Measurements from ENCODE around the gene ICAM2. TPM values are rescaled to one million over a fixed set of nuclear protein-coding genes. Genes with fewer than 3 reads are reported as not detected.
A peak's percentile ranks its signal among the peaks of the same experiment; 100 is the strongest.

The ICAM2 gene
- 100 to 1,000 TPM in 3 of 5 donors, 10 to 100 TPM in 2; 69.6 to 132 (median 116) TPM for total RNA-seq
- total RNA-seq (2013): 165 TPM
- total RNA-seq: 51.4 to 126 (median 90.3) reads per million in 29 experiments

DNA sequence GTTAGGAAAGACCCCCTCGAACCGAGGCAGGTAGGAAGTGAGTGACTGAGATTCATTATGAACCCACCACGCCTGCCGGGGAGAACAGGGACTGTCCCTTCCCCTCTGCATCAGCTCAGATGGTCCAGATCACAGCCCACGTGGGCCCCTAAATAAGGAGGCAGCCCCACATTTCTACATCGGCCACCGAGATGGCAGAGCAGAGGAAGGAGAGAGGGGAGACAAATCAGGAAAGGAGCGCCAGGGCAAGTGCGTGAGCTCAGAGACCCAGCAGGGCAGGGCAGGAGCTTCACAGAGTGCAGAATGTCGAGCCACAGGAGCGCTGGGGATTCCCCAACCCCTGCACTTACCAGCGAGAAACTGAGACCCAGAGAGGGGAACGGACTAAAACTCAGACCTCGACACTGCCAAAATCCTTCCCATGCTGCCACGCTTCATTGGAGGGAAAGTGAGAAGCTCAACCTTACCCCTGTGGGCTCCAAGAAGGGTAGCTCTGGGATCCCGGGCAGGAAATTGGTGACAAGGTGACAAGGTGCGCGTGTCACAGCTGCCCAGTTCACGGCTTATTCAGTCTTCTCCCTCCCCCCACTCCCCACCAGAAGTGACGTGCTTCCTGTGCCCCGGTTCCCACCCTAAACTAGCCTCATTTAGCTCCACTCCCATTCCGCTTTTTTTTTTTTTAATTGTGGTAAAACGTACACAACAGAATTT lies at the start of gene ICAM2:
ICAM2 (minus strand) TSS at position 578 of the 711 bp plus-strand sequence. CDS start 13,942 bp downstream, outside the sequence.
- Histone ChIP-seq H3K4me3 (ENCODE audit: control insufficient read depth in 1 of 2, extremely low read depth in 1 of 2, low read length in 1 of 2) (peak within 1 kb of the TSS; percentile 92 to 96), H3K27me3 (replicated peaks in 1 of 2; ENCODE audit: control insufficient read depth in 2 of 2, extremely low read depth in 1 of 2, insufficient read depth in 2 of 2, low read length in 1 of 2) (no peaks in the 10 kb centered on the region), H3K9me3 (no peaks in the 10 kb centered on the region), H3K27ac (ENCODE audit: low read length) (peak within 1 kb of the TSS; percentile 100), H3K36me3 (ENCODE audit: control insufficient read depth in 2 of 2, extremely low read depth in 1 of 2, insufficient read depth in 1 of 2, low read length in 1 of 2) (no peaks in the 10 kb centered on the region), H3K4me1 (ENCODE audit: control insufficient read depth in 1 of 2, extremely low read depth in 1 of 2, insufficient read depth in 2 of 2, low read length in 2 of 2) (peaks cover 50 to 71% of the 10 kb centered on the region in 2 experiments)
- POLR2A ChIA-PET: interaction anchor here (0.6 to 1.8 kb wide), 25 partner anchors 9 to 950 kb away, joined by 3 to 18 read pairs (median 5); partner anchors contain the start of genes CD79B (in 1 of the 2) and MAP3K3 (in 1 of the 2)
- Mint-ChIP-seq H3K27me3 (no peaks in the 10 kb centered on the region), H3K4me3 (peak within 1 kb of the TSS; percentile 93 to 100 (median 97)), H3K9me3 (no peaks in the 10 kb centered on the region), H3K36me3 (peaks cover 9% of the 10 kb centered on the region), H3K27ac (peak within 1 kb of the TSS; percentile 96 to 100), H3K4me1 (peaks cover 71 to 83% (median 72%) of the 10 kb centered on the region in 3 donors)
- whole genome bisulfite sequencing (ENCODE audit: insufficient coverage): 0% methylated on average over 9 of the region's 23 CpGs
- DNase-seq (peak; percentile 71 to 97 (median 94)), ATAC-seq (replicated peaks in 1 of 4) (peak; percentile 79 to 86 (median 85))
- CTCF ChIA-PET: interaction anchor here (0.6 to 2.6 kb wide), 21 partner anchors 9 to 270 kb away, joined by 3 to 38 read pairs (median 4); partner anchors contain the start of genes CCDC47 (in 1 of the 2), ERN1 (in 1 of the 2) and PRR29 (in 1 of the 2)

DNA sequence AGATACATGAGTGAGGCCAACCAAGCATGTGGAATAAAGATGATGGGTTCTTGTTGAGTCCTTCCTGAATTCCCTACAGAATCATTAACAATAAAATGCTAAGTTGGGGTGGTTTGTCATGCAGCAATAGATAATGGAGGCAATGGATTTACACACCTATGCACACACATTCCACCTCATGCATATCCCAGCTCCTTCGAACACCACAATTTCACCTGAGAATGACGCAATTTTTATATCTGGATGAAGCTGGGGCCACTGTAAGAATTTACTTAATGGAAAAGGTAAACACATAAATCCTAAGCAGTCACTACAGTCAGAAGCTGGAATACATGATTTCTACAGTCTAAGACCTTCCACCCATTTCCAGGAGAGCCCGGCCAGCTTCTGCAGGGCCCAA lies 49.8 kb upstream of the ICAM2 start:
- H3K9me3 ChIP-seq: peaks cover 2% of the 10 kb centered on the region
- Mint-ChIP-seq H3K27ac (peak overlapping the region in 1 of 2 donors; percentile 21), H3K9me3 (peaks cover 4 to 25% (median 13%) of the 10 kb centered on the region in 3 donors), H3K27me3 (no peaks in the 10 kb centered on the region), H3K4me3 (no peak overlapping the region), H3K36me3 (peaks cover 78% of the 10 kb centered on the region), H3K4me1 (peaks cover 0 to 39% (median 26%) of the 10 kb centered on the region in 3 donors)
- H3K27me3 ChIP-seq (replicated peaks in 1 of 2; ENCODE audit: control insufficient read depth in 2 of 2, extremely low read depth in 1 of 2, insufficient read depth in 2 of 2, low read length in 1 of 2): no peaks in the 10 kb centered on the region
- H3K36me3 ChIP-seq (ENCODE audit: control insufficient read depth in 2 of 2, extremely low read depth in 1 of 2, insufficient read depth in 1 of 2, low read length in 1 of 2): peaks cover 10 to 76% of the 10 kb centered on the region in 2 donors
- DNase-seq (no peak), ATAC-seq (replicated peaks in 1 of 4) (no peak)
- no peak overlapping the region for H3K4me3 ChIP-seq (ENCODE audit: control insufficient read depth in 1 of 2, extremely low read depth in 1 of 2, low read length in 1 of 2)
- peaks cover 8 to 27% of the 10 kb centered on the region in 2 experiments for H3K4me1 ChIP-seq (ENCODE audit: control insufficient read depth in 1 of 2, extremely low read depth in 1 of 2, insufficient read depth in 2 of 2, low read length in 2 of 2)
- H3K27ac ChIP-seq (ENCODE audit: low read length): no peak overlapping the region
- WGBS (ENCODE audit: insufficient coverage): no CpG with 5 or more reads among the region's 3 CpGs
- ChIA-PET CTCF (interaction anchor here (0.7 to 0.8 kb wide), 2 partner anchors 50 to 64 kb away, joined by 3 read pairs; partner anchors contain the start of gene ICAM2 (in 1 of the 2)), POLR2A (interaction anchor here in 1 of 2 donors (0.6 kb wide), 1 partner anchor 183 kb away, joined by 3 read pairs; no protein-coding TSS in a partner anchor)

DNA sequence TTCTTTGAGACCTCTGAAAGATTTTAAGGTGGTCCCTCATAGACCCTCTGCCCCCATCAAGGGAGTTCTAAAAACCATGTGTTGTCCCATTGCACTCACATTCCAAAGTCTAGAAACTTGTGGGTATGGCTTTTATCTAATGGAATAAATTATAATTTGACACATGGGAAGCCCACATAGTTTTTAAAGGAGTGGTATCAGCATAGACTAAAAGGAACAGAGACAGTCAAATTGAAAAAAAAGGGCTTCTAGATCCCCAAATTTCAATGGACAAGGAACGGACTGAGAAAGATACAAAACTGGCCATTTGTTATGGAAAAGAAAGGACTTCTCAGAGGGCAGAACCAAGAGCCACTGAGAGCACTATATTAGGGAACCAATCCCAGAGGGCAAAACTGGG lies 48.7 kb upstream of the ICAM2 start:
- no peaks in the 10 kb centered on the region for H3K27me3 Mint-ChIP-seq
- H3K9me3 Mint-ChIP-seq: peaks cover 4 to 25% (median 13%) of the 10 kb centered on the region in 3 donors
- CTCF ChIA-PET: no interaction called here
- peak overlapping the region in 1 of 2 donors; percentile 96 for H3K27ac Mint-ChIP-seq
- Histone ChIP-seq H3K4me3 (ENCODE audit: control insufficient read depth in 1 of 2, extremely low read depth in 1 of 2, low read length in 1 of 2) (no peak overlapping the region), H3K36me3 (ENCODE audit: control insufficient read depth in 2 of 2, extremely low read depth in 1 of 2, insufficient read depth in 1 of 2, low read length in 1 of 2) (peaks cover 10 to 76% of the 10 kb centered on the region in 2 donors), H3K27ac (ENCODE audit: low read length) (no peak overlapping the region), H3K9me3 (peaks cover 2% of the 10 kb centered on the region), H3K4me1 (ENCODE audit: control insufficient read depth in 1 of 2, extremely low read depth in 1 of 2, insufficient read depth in 2 of 2, low read length in 2 of 2) (peaks cover 8 to 37% of the 10 kb centered on the region in 2 experiments), H3K27me3 (replicated peaks in 1 of 2; ENCODE audit: control insufficient read depth in 2 of 2, extremely low read depth in 1 of 2, insufficient read depth in 2 of 2, low read length in 1 of 2) (no peaks in the 10 kb centered on the region)
- no CpG with 5 or more reads among the region's 1 CpG for WGBS (ENCODE audit: insufficient coverage)
- no peak for ATAC-seq (replicated peaks in 1 of 4)
- no peak overlapping the region for H3K4me3 Mint-ChIP-seq
- POLR2A ChIA-PET: no interaction called here
- H3K36me3 Mint-ChIP-seq: peaks cover 80% of the 10 kb centered on the region
- H3K4me1 Mint-ChIP-seq: peaks cover 0 to 48% (median 37%) of the 10 kb centered on the region in 3 donors
- DNase-seq: no peak

DNA sequence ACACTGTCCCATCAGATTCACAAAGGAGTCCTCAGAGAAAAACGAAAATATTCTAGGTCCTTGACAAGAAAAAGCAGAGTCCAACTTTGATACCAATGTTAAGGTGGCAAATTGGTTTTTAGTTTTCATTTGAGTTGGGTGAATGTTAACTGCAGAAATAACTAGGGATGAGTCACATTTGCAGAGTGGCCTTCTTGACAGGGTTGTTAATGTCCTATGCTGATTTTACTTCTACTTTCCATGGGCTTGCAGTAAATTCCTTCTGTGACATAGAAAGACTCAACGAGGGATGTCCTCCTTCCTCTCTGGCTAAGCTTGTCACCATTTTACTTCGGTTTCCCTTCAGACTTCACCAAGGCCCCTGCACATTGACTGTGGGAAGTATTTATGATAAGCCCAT lies 47.2 kb upstream of the ICAM2 start:
- Mint-ChIP-seq H3K9me3 (peaks cover 4 to 25% (median 13%) of the 10 kb centered on the region in 3 donors), H3K4me3 (peak overlapping the region in 2 of 3 donors; percentile 37 to 72), H3K27me3 (no peaks in the 10 kb centered on the region), H3K27ac (peak overlapping the region in 1 of 2 donors; percentile 96), H3K4me1 (peaks cover 0 to 61% (median 51%) of the 10 kb centered on the region in 3 donors), H3K36me3 (peaks cover 88% of the 10 kb centered on the region)
- Histone ChIP-seq H3K9me3 (peaks cover 2% of the 10 kb centered on the region), H3K4me3 (ENCODE audit: control insufficient read depth in 1 of 2, extremely low read depth in 1 of 2, low read length in 1 of 2) (no peak overlapping the region), H3K27me3 (replicated peaks in 1 of 2; ENCODE audit: control insufficient read depth in 2 of 2, extremely low read depth in 1 of 2, insufficient read depth in 2 of 2, low read length in 1 of 2) (no peaks in the 10 kb centered on the region), H3K4me1 (ENCODE audit: control insufficient read depth in 1 of 2, extremely low read depth in 1 of 2, insufficient read depth in 2 of 2, low read length in 2 of 2) (peaks cover 8 to 52% of the 10 kb centered on the region in 2 experiments), H3K36me3 (ENCODE audit: control insufficient read depth in 2 of 2, extremely low read depth in 1 of 2, insufficient read depth in 1 of 2, low read length in 1 of 2) (peaks cover 10 to 79% of the 10 kb centered on the region in 2 donors), H3K27ac (ENCODE audit: low read length) (peak overlapping the region; percentile 73)
- 33% methylated on average over 1 of the region's 3 CpGs for WGBS (ENCODE audit: insufficient coverage)
- ChIA-PET POLR2A (no interaction called here), CTCF (interaction anchor here in 1 of 2 donors (0.6 to 1.7 kb wide), 2 partner anchors 39 to 241 kb away, joined by 3 to 6 read pairs; no protein-coding TSS in a partner anchor)
- DNase-seq (no peak), ATAC-seq (replicated peaks in 1 of 4) (no peak)

DNA sequence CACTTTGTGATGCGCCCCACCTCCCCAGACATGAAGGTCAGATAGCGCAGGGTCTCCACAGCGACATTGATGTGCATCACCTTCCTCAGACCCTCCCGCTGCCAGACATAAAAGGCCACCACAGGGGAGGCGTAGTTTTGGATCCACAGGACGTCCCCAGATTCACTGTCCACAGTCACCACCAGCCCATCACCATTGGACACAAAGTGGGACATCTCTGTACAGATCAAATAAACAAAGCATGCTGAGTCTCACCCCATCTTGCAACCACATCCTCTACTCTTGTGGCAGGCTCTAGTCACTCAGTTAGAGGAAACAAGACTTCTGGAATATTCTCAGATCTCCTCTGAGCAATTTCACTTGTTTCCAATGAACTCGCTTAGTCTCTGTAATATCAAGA lies 46.3 kb upstream of the ICAM2 start:
- H3K27ac ChIP-seq (ENCODE audit: low read length): peak overlapping the region; percentile 73
- ChIA-PET CTCF (interaction anchor here in 1 of 2 donors (0.8 to 1.7 kb wide), 2 partner anchors 38 to 66 kb away, joined by 6 to 7 read pairs; no protein-coding TSS in a partner anchor), POLR2A (no interaction called here)
- Mint-ChIP-seq H3K9me3 (peaks cover 4 to 25% (median 13%) of the 10 kb centered on the region in 3 donors), H3K27me3 (no peaks in the 10 kb centered on the region), H3K4me3 (peak overlapping the region in 2 of 3 donors; percentile 72 to 86), H3K36me3 (peaks cover 87% of the 10 kb centered on the region), H3K27ac (peak overlapping the region in 1 of 2 donors; percentile 96), H3K4me1 (peaks cover 0 to 69% (median 51%) of the 10 kb centered on the region in 3 donors)
- ATAC-seq (replicated peaks in 1 of 4): peak in 3 of 4 experiments; percentile 76 to 86 (median 84)
- H3K27me3 ChIP-seq (replicated peaks in 1 of 2; ENCODE audit: control insufficient read depth in 2 of 2, extremely low read depth in 1 of 2, insufficient read depth in 2 of 2, low read length in 1 of 2): no peaks in the 10 kb centered on the region
- peaks cover 2% of the 10 kb centered on the region for H3K9me3 ChIP-seq
- WGBS (ENCODE audit: insufficient coverage): 31% methylated on average over 6 of the region's 7 CpGs
- peaks cover 10 to 72% of the 10 kb centered on the region in 2 donors for H3K36me3 ChIP-seq (ENCODE audit: control insufficient read depth in 2 of 2, extremely low read depth in 1 of 2, insufficient read depth in 1 of 2, low read length in 1 of 2)
- peaks cover 8 to 57% of the 10 kb centered on the region in 2 experiments for H3K4me1 ChIP-seq (ENCODE audit: control insufficient read depth in 1 of 2, extremely low read depth in 1 of 2, insufficient read depth in 2 of 2, low read length in 2 of 2)
- H3K4me3 ChIP-seq (ENCODE audit: control insufficient read depth in 1 of 2, extremely low read depth in 1 of 2, low read length in 1 of 2): peak overlapping the region in 1 of 2 donors; percentile 51
- DNase-seq: peak in 26 of 35 experiments; percentile 12 to 60 (median 35)

DNA sequence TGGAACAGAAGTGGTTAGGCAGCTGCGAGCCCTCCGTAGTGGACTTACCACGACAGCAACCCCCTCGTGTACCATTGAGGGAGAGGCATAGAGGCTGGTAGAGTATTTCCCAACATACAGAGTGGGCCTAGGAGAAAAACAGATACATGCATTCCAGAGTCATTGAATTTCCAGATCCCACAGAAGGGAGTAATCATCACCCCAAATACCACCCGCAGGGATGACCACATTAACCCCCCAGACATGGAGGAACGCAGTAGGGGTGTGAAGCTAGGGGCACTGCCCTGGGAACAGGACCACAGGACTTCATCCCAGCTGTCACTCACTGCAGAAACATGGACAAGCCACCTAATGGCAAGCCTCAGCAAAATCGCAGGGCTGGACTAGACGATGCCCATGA lies 44.7 kb upstream of the ICAM2 start:
- Mint-ChIP-seq H3K9me3 (peaks cover 4 to 18% (median 12%) of the 10 kb centered on the region in 3 donors), H3K27ac (peak overlapping the region; percentile 22 to 96), H3K36me3 (peaks cover 81% of the 10 kb centered on the region), H3K27me3 (no peaks in the 10 kb centered on the region), H3K4me3 (peak overlapping the region in 2 of 3 donors; percentile 72 to 86), H3K4me1 (peaks cover 6 to 85% (median 62%) of the 10 kb centered on the region in 3 donors)
- H3K36me3 ChIP-seq (ENCODE audit: control insufficient read depth in 2 of 2, extremely low read depth in 1 of 2, insufficient read depth in 1 of 2, low read length in 1 of 2): peaks cover 11 to 69% of the 10 kb centered on the region in 2 donors
- ChIA-PET POLR2A (no interaction called here), CTCF (interaction anchor here (2.1 to 4.6 kb wide), 3 partner anchors 37 to 67 kb away, joined by 8 to 107 read pairs (median 25); partner anchors contain the start of gene ERN1 (in 1 of the 2))
- H3K27me3 ChIP-seq (replicated peaks in 1 of 2; ENCODE audit: control insufficient read depth in 2 of 2, extremely low read depth in 1 of 2, insufficient read depth in 2 of 2, low read length in 1 of 2): no peaks in the 10 kb centered on the region
- peak overlapping the region in 1 of 2 donors; percentile 51 for H3K4me3 ChIP-seq (ENCODE audit: control insufficient read depth in 1 of 2, extremely low read depth in 1 of 2, low read length in 1 of 2)
- no peak for ATAC-seq (replicated peaks in 1 of 4)
- peaks cover 8 to 70% of the 10 kb centered on the region in 2 experiments for H3K4me1 ChIP-seq (ENCODE audit: control insufficient read depth in 1 of 2, extremely low read depth in 1 of 2, insufficient read depth in 2 of 2, low read length in 2 of 2)
- WGBS (ENCODE audit: insufficient coverage): 88% methylated on average over 2 of the region's 8 CpGs
- DNase-seq: no peak
- H3K9me3 ChIP-seq: peaks cover 2% of the 10 kb centered on the region
- H3K27ac ChIP-seq (ENCODE audit: low read length): peak overlapping the region; percentile 73

All from T-cell (primary cell).